Activated naive CD4-positive, alpha-beta T cell treated with anti-CD3 and anti-CD28 coated beads, Interleukin-2, amount 50 U/mL, for 24 hours (primary cell): Measurements from ENCODE around the gene SPINDOC.
"Not testable (repeated sequence)": the region's sequence is repeated elsewhere in the genome, so short reads cannot be mapped to it uniquely, and the experiment has no call there.

ENCODE experiments used
- H3K27ac Mint-ChIP-seq: one replicate; pipeline ENCODE4 v1.8.0; 2021; ENCODE audit warnings: mild to moderate bottlenecking, mixed read lengths
- H3K27me3 Mint-ChIP-seq: one replicate; pipeline ENCODE4 v1.8.0; 2021; ENCODE audit warnings: mixed read lengths
- H3K36me3 Mint-ChIP-seq: one replicate; pipeline ENCODE4 v1.8.0; 2021; ENCODE audit warnings: mixed read lengths
- H3K4me1 Mint-ChIP-seq: one replicate; pipeline ENCODE4 v1.8.0; 2021; ENCODE audit warnings: mixed read lengths
- H3K4me3 Mint-ChIP-seq: one replicate; pipeline ENCODE4 v1.8.0; 2021; ENCODE audit warnings: mild to moderate bottlenecking, mixed read lengths
- H3K9me3 Mint-ChIP-seq: one replicate; pipeline ENCODE4 v1.8.0; 2021; ENCODE audit warnings: mixed read lengths

Gene SPINDOC

DNA sequence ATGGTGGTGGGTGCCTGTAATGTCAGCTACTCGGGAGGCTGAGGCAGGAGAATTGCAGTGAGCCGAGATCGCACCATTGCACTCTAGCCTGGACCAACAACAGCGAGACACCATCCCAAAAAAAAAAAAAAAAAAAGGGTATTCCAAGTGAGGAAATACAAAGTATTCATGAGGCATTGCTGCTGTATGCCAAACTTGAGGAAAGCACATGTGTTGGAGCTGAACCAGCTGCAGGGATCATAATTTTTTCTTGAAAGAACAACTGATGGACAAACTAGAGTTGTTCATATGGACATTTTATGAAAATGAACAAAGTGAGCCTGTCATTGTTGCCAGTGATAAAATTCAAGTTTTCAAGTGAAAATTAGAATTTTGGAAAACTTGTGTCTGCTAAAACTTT, 41.4 kb downstream of the SPINDOC start:
- Mint-ChIP-seq H3K9me3 (no peaks in the 10 kb centered on the region), H3K36me3 (peaks cover 6% of the 10 kb centered on the region), H3K27me3 (no peaks in the 10 kb centered on the region), H3K4me1 (peaks cover 69% of the 10 kb centered on the region), H3K27ac (no peak overlapping the region), H3K4me3 (no peak overlapping the region)

DNA sequence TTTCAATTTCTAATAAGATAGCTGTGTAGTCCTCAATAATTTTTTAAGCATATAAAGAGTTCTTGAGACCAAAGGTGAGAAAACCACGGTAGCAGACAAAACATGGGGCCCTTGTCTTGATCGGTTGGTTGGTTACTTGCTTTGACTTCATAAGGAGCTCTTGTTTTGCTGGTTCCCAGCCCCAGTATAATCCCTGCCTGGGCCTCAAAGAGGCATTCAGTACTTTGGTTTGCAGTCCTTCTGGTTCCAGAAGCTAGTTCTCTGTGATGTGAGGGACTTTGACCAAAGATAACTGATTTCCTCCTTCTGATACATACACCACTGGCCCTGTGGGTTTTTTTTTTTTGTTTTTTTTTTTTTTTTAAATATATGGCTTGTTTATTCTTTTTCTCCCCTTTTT, 42.7 kb downstream of the SPINDOC start:
- H3K4me3 Mint-ChIP-seq = no peak overlapping the region
- H3K9me3 Mint-ChIP-seq = no peaks in the 10 kb centered on the region
- H3K27ac Mint-ChIP-seq = no peak overlapping the region
- H3K4me1 Mint-ChIP-seq = peaks cover 60% of the 10 kb centered on the region
- peaks cover 8% of the 10 kb centered on the region for H3K36me3 Mint-ChIP-seq
- no peaks in the 10 kb centered on the region for H3K27me3 Mint-ChIP-seq

DNA sequence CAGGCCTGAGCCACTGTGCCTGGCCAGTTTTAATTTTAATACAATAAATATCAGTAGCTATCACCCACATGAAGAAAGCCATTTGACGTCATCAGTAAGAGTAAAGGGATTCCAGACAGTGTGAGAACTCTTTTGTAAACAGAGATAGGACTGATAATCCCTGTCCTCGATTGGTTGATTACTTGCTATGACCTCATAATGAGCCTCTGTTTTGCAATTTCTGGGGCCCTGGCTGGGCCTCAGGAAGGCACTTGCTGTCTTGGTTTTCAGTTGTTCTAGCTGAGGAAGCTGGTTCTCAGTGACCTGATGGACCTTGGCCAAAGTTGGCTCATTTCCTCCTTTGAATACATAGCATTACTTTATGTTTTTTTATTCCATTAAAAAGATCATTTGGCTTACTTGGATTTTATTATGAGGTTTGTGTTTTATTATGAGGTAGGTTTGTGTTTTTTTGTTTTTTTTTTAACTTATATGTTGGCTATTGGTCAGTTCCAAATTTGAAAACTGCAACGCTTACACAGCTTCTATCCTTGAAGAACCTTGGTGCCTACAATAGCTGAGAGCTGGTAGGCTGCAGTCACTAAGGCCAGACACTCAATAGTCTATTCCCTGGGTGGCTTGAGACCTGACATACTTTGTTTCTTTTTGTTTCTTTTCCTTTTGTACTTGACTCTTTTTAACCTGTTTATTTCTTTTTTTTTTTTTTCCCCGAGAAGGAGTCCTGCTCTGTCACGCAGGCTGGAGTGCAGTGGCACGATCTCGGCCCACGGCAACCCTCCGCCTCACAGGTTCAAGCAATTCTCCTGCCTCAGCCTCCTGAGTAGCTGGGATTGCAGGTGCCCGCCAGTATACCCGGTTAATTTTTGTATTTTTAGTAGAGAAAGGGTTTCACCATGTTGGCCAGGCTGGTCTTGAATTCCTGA, 45.6 kb downstream of the SPINDOC start:
- Mint-ChIP-seq H3K27ac (peak overlapping the region; percentile 72), H3K9me3 (no peaks in the 10 kb centered on the region), H3K36me3 (peaks cover 2% of the 10 kb centered on the region), H3K4me3 (no peak overlapping the region), H3K4me1 (peaks cover 54% of the 10 kb centered on the region), H3K27me3 (no peaks in the 10 kb centered on the region)

DNA sequence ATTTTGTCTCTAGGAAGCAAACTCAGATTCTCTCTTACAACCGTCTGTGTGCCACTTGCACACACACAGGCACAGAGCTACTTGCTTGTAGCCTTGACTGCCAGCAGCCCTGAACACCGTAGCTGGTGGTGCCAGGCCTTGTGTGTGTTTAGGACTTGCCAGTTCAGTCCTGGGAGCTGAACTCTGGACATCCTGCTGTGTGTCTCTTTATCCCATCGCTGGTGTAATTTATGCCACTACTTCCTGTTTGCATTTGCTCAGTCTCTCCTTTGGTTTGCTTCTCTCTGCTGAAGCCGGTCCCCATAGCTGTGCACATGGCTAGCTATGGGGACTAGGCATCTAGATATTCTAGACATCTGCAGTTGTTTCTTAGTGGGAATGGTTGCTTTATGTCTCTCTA, 49.7 kb downstream of the SPINDOC start:
- peaks cover 3% of the 10 kb centered on the region for H3K36me3 Mint-ChIP-seq
- no peaks in the 10 kb centered on the region for H3K27me3 Mint-ChIP-seq
- peak overlapping the region; percentile 2 for H3K27ac Mint-ChIP-seq
- peak overlapping the region; percentile 37 for H3K4me3 Mint-ChIP-seq
- peaks cover 60% of the 10 kb centered on the region for H3K4me1 Mint-ChIP-seq
- no peaks in the 10 kb centered on the region for H3K9me3 Mint-ChIP-seq

DNA sequence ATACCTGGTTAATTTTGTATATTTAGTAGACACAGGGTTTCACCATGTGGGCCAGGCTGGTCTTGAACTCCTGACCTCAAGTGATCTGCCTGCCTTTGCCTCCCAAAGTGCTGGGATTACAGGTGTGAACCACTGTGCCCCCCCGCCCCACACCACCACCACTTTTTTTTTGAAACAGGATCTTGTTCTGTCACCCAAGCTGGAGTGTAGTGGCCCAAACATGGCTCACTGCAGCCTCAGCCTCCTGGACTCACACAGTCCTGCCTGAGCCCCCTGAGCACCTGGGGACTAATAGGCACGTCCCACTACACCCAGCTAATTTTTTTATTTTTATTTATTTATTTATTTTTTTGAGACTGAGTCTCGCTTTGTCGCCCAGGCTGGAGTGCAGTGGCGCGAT, 50.4 kb downstream of the SPINDOC start:
- not testable (repeated sequence) for H3K27ac Mint-ChIP-seq, H3K9me3 Mint-ChIP-seq, H3K36me3 Mint-ChIP-seq, H3K27me3 Mint-ChIP-seq, H3K4me3 Mint-ChIP-seq
- H3K4me1 Mint-ChIP-seq = peaks cover 63% of the 10 kb centered on the region

DNA sequence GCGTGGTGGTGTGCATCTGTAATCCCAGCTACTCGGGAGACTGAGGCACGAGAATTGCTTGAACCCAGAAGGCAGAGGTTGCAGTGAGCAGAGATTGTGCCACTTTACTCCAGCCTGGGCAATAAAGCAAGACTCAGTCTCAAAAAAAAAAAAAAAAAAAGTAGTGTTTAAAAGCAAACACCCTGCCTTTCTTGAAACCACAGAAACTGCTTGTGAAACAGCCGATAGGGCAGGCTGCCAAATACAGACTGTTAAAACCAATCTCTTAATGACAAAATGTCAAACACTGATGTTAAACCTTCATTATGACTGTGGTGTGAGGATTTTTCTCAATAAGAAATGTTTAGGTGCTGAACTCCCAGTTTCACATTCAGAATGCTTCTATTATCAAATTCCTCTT, 53.0 kb downstream of the SPINDOC start:
- Mint-ChIP-seq H3K9me3 (no peaks in the 10 kb centered on the region), H3K27me3 (no peaks in the 10 kb centered on the region), H3K4me1 (peaks cover 81% of the 10 kb centered on the region), H3K36me3 (peaks cover 1% of the 10 kb centered on the region), H3K4me3 (peak overlapping the region; percentile 52), H3K27ac (peak overlapping the region; percentile 71)

DNA sequence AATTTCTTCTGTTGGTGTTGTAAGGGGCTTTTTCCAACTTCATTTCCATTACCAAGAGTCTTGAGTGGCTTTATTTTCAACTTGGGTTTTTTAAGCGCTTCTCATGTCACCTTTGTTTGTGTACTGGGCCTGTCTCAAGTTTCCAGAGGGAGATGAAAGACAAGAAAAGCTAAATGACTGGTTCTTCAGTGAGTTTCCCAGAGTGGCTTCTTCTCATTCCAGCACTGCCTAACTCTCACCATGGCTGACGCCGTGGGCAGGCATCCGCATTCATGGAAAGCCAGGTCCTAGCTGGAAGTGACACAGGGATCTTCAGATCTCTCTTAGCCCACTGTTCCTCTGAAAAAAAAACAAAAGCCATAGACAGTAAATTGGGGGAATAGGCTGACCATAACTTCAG, 54.3 kb downstream of the SPINDOC start:
- Mint-ChIP-seq H3K36me3 (peaks cover 1% of the 10 kb centered on the region), H3K9me3 (no peaks in the 10 kb centered on the region), H3K27ac (no peak overlapping the region), H3K4me3 (no peak overlapping the region), H3K4me1 (peaks cover 84% of the 10 kb centered on the region), H3K27me3 (no peaks in the 10 kb centered on the region)

DNA sequence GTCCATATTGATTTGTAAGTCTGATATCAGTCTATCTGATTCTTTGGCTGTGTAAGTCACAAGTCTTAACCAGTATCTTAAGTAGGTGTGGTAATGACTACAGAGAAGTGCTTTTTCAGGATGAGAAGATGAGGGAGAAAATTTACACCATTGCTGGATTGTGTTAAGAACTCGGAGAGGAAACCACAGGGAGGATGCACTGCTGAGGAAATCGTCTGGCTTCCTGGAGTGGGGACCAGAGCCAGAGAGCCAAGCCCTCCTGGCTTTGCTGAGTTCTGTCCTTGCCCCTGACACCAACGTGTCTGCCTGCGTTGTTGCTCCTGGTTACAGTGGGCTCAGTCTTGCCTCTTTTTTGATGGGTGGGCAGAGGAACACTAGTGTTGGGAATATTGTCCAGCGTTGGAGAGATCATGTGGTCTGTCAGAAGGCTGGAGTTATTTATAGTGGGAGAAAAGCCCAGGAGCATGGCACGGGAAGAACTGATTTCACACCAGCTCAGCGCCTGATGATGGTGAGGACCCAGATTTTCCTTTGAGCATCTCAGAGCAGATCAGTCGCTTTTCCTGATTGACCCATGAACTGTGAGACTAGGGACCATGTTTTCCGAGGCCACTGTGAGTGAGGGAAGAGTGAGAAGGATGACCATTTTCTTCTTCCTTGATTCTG, 55.3 kb downstream of the SPINDOC start:
- Mint-ChIP-seq H3K36me3 (peaks cover 1% of the 10 kb centered on the region), H3K27me3 (no peaks in the 10 kb centered on the region), H3K9me3 (no peaks in the 10 kb centered on the region), H3K4me1 (peaks cover 84% of the 10 kb centered on the region), H3K27ac (peak overlapping the region; percentile 66), H3K4me3 (peak overlapping the region; percentile 32)

DNA sequence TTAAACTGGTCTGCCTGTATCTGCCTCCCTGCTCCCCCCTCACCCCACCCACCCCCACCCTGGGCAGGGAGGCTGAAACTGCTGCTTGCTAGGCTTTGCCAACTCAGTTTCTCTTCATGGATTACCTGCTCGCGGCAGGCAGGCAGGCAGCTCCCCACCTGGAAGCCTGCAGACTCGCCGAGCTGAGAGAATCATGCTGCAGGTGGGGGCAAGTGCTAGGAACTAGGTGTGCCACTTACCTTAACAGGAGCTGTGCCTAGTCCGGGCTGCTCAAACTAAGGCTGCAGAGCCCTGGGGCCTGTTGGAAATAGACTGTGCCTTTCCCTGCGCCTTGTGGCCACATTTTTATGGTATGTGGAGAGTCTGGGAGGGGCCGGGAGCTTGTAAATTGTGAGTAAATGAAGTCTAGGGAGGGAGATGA, 55.9 kb downstream of the SPINDOC start:
- peaks cover 85% of the 10 kb centered on the region for H3K4me1 Mint-ChIP-seq
- H3K27me3 Mint-ChIP-seq = no peaks in the 10 kb centered on the region
- H3K36me3 Mint-ChIP-seq = peaks cover 1% of the 10 kb centered on the region
- H3K9me3 Mint-ChIP-seq = no peaks in the 10 kb centered on the region
- peak overlapping the region; percentile 76 for H3K4me3 Mint-ChIP-seq
- H3K27ac Mint-ChIP-seq = peak overlapping the region; percentile 35

DNA sequence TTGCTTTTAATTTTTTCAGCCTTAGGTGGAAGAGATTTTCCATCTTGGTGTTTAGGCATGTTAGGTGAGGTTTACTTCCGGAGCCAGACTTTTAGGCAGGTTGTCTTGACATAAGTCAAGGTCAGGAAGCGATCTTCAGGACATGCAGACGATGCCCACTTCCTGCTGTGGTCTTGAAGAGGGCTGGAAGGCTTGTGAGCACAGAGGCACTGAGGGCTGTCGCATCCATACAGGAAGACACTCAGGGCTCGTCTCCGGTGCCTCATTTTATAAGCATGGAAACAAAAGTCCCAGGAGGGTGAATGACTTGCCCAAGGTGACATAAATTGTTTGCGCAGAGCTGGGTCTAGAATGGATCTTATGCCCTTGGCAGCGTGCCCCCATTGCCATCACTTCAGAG, 56.4 kb downstream of the SPINDOC start:
- Mint-ChIP-seq H3K36me3 (peaks cover 1% of the 10 kb centered on the region), H3K9me3 (no peaks in the 10 kb centered on the region), H3K4me3 (peak overlapping the region; percentile 76), H3K27ac (peak overlapping the region; percentile 35), H3K27me3 (no peaks in the 10 kb centered on the region), H3K4me1 (peaks cover 90% of the 10 kb centered on the region)

DNA sequence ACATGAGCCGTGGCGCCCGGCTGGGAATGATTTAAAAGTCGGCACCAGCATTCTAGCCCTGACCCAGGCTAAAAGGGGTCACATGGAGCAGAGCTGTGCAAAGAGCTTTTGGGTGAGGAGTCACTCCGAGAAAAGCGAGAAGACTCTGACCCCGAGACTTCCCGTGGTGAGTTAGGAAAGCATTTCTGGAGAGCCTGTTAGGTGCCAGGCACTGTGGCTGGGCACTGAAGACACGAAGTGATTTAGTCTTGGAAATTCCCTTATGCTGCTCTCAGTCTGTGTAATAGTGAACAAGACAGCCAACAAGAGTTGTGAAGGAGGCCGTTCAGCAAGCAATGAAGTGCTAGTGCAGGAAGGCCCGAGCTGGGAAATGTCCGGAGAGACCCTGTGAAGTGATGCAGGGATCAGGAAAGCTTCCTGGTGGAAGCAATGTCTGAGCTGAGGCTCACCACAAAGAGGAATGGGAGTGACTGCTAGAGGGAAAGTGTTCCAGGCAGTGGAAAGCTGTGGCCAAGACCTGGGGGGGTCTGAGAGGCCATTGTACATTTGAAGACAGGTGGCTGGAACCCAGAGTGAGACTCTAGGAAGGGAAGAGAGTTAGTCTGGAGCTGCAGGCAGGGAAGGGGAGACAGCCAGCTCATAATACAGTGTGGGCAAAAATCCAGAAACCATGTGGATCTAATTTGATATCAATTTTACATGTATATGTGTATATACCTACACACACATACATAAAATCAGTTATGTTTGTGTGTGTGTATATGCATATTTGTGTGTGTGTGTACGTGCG, 57.3 kb downstream of the SPINDOC start:
- Mint-ChIP-seq H3K27me3 (no peaks in the 10 kb centered on the region), H3K36me3 (peaks cover 1% of the 10 kb centered on the region), H3K27ac (peak overlapping the region; percentile 88), H3K9me3 (no peaks in the 10 kb centered on the region), H3K4me3 (peak overlapping the region; percentile 76), H3K4me1 (peaks cover 88% of the 10 kb centered on the region)

DNA sequence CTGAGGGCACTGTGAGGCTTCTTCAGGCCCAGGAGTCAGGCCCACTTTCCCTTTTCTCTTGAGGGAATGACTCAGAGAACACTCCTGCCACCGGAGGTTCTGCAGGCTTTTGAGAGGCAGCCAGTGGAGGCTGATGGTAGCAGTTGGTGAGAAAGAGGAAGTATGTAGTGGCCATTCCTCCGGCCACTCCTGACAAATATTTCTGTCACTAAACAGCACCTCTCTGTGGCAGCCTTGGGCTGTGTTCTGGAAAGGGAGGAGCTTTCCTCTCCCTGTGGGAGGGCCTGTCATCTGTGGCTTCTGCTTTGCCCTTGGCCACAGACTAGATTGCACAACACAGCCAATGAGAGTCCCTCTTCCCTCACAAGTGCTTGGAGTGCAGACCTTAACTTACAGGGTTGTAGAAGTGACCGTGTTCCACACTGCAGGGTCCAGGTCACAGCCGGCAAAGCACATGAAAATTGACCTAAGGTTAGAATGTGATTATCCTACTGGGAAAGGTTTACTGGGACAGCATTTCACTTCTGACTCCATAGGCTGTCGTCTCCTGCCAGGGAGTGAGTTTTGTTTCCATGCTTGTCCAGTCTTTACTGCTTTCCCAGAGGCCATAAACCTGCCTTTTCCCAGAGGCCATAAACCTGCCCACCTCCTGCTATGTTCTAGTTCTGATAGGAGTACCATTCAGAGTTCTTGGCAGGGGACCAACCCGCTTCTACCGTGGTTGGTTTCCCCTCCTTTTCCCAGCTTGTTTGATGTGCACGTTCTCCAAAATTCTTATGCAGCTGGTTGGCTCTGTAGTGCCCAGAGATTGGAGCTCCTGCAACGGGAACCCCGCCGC, 58.9 kb downstream of the SPINDOC start:
- no peaks in the 10 kb centered on the region for H3K9me3 Mint-ChIP-seq
- H3K27ac Mint-ChIP-seq = no peak overlapping the region
- H3K27me3 Mint-ChIP-seq = no peaks in the 10 kb centered on the region
- H3K4me3 Mint-ChIP-seq = peak overlapping the region; percentile 15
- no peaks in the 10 kb centered on the region for H3K36me3 Mint-ChIP-seq
- peaks cover 82% of the 10 kb centered on the region for H3K4me1 Mint-ChIP-seq

DNA sequence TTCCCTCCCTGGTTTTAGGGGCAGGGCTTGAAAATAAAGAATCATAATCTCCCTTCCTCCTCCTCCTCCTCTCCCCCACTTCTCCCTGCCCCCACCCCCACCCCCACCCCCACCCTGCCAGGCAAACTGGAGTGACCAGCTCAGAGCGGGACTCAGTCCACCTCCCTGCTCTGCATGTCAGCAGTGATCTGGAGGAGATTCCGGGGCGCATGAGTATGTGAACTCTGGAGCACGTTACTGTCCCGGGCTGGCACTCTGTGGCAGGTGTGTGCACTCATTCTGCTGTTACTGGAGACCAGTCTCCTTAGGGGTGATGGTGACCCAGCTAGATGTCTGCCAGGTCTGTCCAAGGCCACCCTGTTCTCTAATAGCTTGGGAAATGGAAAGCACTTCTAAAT, 59.5 kb downstream of the SPINDOC start:
- peak overlapping the region; percentile 15 for H3K4me3 Mint-ChIP-seq
- peaks cover 78% of the 10 kb centered on the region for H3K4me1 Mint-ChIP-seq
- no peaks in the 10 kb centered on the region for H3K36me3 Mint-ChIP-seq
- no peaks in the 10 kb centered on the region for H3K9me3 Mint-ChIP-seq
- no peak overlapping the region for H3K27ac Mint-ChIP-seq
- H3K27me3 Mint-ChIP-seq = no peaks in the 10 kb centered on the region

DNA sequence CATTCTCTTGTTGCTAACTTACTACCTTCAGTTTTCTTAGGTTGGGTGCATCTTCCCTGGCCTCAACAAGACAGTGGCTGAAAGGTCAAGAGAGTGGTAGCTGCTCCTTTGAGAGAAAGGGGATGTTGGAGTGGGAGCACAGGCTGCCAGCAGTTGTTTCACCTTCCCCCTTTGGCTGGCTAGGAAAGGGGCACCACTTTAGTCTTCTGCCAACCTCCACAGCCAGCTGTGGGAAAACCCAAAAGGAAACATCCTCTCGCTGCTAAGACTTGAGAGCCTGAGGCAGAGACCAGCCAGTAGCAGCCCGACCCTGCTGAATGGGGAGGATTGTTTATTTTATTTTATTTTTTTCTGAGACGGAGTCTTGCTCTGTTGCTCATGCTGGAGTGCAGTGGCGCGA, 60.1 kb downstream of the SPINDOC start:
- peaks cover 78% of the 10 kb centered on the region for H3K4me1 Mint-ChIP-seq
- H3K27ac Mint-ChIP-seq = no peak overlapping the region
- H3K27me3 Mint-ChIP-seq = no peaks in the 10 kb centered on the region
- H3K4me3 Mint-ChIP-seq = no peak overlapping the region
- peaks cover 2% of the 10 kb centered on the region for H3K36me3 Mint-ChIP-seq
- no peaks in the 10 kb centered on the region for H3K9me3 Mint-ChIP-seq

DNA sequence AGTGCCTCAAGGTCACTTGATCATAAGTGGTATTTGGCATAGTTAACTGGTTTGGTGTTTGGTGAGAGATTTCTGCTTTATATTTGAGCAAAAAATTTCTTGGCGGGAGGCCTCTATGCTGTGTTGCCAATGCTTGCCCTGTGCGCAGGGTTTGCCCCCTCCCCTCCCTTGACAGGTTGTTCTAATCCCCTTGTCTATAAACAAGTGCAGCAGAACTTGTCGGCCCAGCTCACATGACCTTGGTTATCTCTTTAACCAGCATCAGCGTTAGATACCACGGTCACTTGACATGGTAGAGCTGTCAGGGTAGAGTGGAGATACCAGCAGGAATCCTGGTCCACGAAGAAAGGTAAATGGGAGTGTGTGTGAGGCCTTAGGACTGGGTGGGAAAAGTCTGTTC, 61.3 kb downstream of the SPINDOC start:
- peaks cover 78% of the 10 kb centered on the region for H3K4me1 Mint-ChIP-seq

More for the DNA sequence above, 61.3 kb downstream of the SPINDOC start:
- H3K4me3 Mint-ChIP-seq = no peak overlapping the region
- no peaks in the 10 kb centered on the region for H3K9me3 Mint-ChIP-seq
- H3K27ac Mint-ChIP-seq = no peak overlapping the region
- H3K27me3 Mint-ChIP-seq = no peaks in the 10 kb centered on the region
- H3K36me3 Mint-ChIP-seq = peaks cover 2% of the 10 kb centered on the region
